CD14-positive monocyte (primary cell): ENCODE measurements around the gene APBA3. TPM values are rescaled to one million over a fixed set of nuclear protein-coding genes. Genes with fewer than 3 reads are reported as not detected.
A peak's percentile ranks its signal among the peaks of the same experiment; 100 is the strongest.
"Not testable (repeated sequence)": the region's sequence is repeated elsewhere in the genome, so short reads cannot be mapped to it uniquely, and the experiment has no call there.

Source experiments
- DNase-seq, 3 donors: peaks; one replicate each; pipeline ENCODE4 v3.0.0-alpha.2; 2011 to 2022
- H2AFZ ChIP-seq: 2 replicates; pipeline ENCODE4 v1.6.0; 2012; ENCODE audit warnings: mild to moderate bottlenecking, low read depth, low read length, inconsistent platforms; ENCODE audit not compliant: insufficient read depth, poor library complexity, severe bottlenecking
- H3K27ac ChIP-seq, 2 donors: 1 replicate in 1 of 2; 2 replicates in 1 of 2; pipeline ENCODE4 v1.5.1; 2012 to 2013; ENCODE audit warnings: low read length in 2 of 2, control low read depth in 1 of 2, inconsistent platforms in 1 of 2, low read depth in 1 of 2, mild to moderate bottlenecking in 1 of 2
- H3K27me3 ChIP-seq, 2 donors: one replicate each; pipeline versions ENCODE4 v1.6.0 to v1.6.1; 2011 to 2013; ENCODE audit warnings: low read length in 2 of 2; ENCODE audit not compliant: control insufficient read depth in 2 of 2, insufficient read depth in 2 of 2
- H3K36me3 ChIP-seq, 2 donors: replicated peaks in 1 of 2; 1 replicate in 1 of 2; 2 replicates in 1 of 2; pipeline versions ENCODE4 v1.5.1 to v1.6.1; 2012 to 2013; ENCODE audit warnings: low read length in 2 of 2, control low read depth in 1 of 2, inconsistent platforms in 1 of 2, mild to moderate bottlenecking in 1 of 2; ENCODE audit not compliant: insufficient read depth in 2 of 2, control insufficient read depth in 1 of 2
- H3K4me1 ChIP-seq, 2 donors: 1 replicate in 1 of 2; 2 replicates in 1 of 2; pipeline versions ENCODE4 v1.5.1 to v1.6.1; 2012 to 2013; ENCODE audit warnings: low read length in 2 of 2, control low read depth in 1 of 2, inconsistent platforms in 1 of 2, mild to moderate bottlenecking in 1 of 2, moderate library complexity in 1 of 2; ENCODE audit not compliant: insufficient read depth in 2 of 2, control insufficient read depth in 1 of 2
- H3K4me2 ChIP-seq: replicated peaks from 2 replicates; pipeline ENCODE3; 2012; ENCODE audit warnings: low read length, moderate library complexity, mild to moderate bottlenecking; ENCODE audit not compliant: poor library complexity, severe bottlenecking; ENCODE audit errors: extremely low read depth
- H3K4me3 ChIP-seq, 3 experiments: fragments of 200-600 bp in 1 of 3; sonication (generic) in 1 of 3; replicated peaks in 1 of 3; 1 replicate in 2 of 3; 2 replicates in 1 of 3; pipeline ENCODE4 v1.5.1; 2011 to 2013; ENCODE audit warnings: low read length in 3 of 3, mild to moderate bottlenecking in 3 of 3, control low read depth in 2 of 3, low read depth in 2 of 3, inconsistent platforms in 1 of 3, moderate library complexity in 1 of 3
- H3K79me2 ChIP-seq: 2 replicates; pipeline ENCODE4 v1.6.0; 2012; ENCODE audit warnings: mild to moderate bottlenecking, control low read depth, inconsistent platforms, low read length, moderate library complexity; ENCODE audit not compliant: insufficient read depth
- H3K9ac ChIP-seq: 2 replicates; pipeline ENCODE4 v1.6.0; 2017; ENCODE audit warnings: low read length, mild to moderate bottlenecking; ENCODE audit not compliant: insufficient read depth, poor library complexity, severe bottlenecking
- H3K9me3 ChIP-seq, 2 donors: replicated peaks in 1 of 2; 1 replicate in 1 of 2; 2 replicates in 1 of 2; pipeline versions ENCODE4 v1.5.1 to v1.6.1; 2012 to 2013; ENCODE audit warnings: low read length in 2 of 2, control low read depth in 1 of 2; ENCODE audit not compliant: control insufficient read depth in 1 of 2, insufficient read depth in 1 of 2
- H4K20me1 ChIP-seq: 2 replicates; pipeline ENCODE4 v1.6.0; 2012; ENCODE audit warnings: mild to moderate bottlenecking, low read length, control low read depth, moderate library complexity; ENCODE audit not compliant: insufficient read depth
- H3K27ac Mint-ChIP-seq, 7 donors: one replicate each; pipeline ENCODE4 v1.8.0; 2020; ENCODE audit warnings: mild to moderate bottlenecking in 7 of 7, mixed read lengths in 7 of 7, moderate library complexity in 6 of 7, inconsistent platforms in 2 of 7
- H3K27me3 Mint-ChIP-seq, 3 donors: one replicate each; pipeline ENCODE4 v1.8.0; 2021 to 2022; ENCODE audit warnings: low read depth in 3 of 3, mild to moderate bottlenecking in 3 of 3, mixed read lengths in 3 of 3, moderate library complexity in 3 of 3, inconsistent platforms in 1 of 3
- H3K36me3 Mint-ChIP-seq, 2 donors: one replicate each; pipeline ENCODE4 v1.8.0; 2020; ENCODE audit warnings: mixed read lengths in 2 of 2, inconsistent platforms in 1 of 2, mild to moderate bottlenecking in 1 of 2
- H3K4me1 Mint-ChIP-seq: one replicate; pipeline ENCODE4 v1.8.0; 2020; ENCODE audit warnings: mild to moderate bottlenecking, mixed read lengths
- H3K4me3 Mint-ChIP-seq, 2 donors: one replicate each; pipeline ENCODE4 v1.8.0; 2020; ENCODE audit warnings: mild to moderate bottlenecking in 2 of 2, mixed read lengths in 2 of 2, moderate library complexity in 1 of 2
- H3K9me3 Mint-ChIP-seq, 7 donors: one replicate each; pipeline ENCODE4 v1.8.0; 2020 to 2022; ENCODE audit warnings: mixed read lengths in 7 of 7, mild to moderate bottlenecking in 6 of 7, moderate library complexity in 6 of 7, inconsistent platforms in 2 of 7
- WGBS: methylation state at CpG from one replicate; pipeline ENCODE4 v1.1.5; 2013; ENCODE audit warnings: missing lambda C conversion rate; ENCODE audit not compliant: insufficient coverage; 5-methylcytosine and 5-hydroxymethylcytosine counted together
- intact Hi-C, 2 donors: fragments of 100-400 bp; cut with micrococcal nuclease; formaldehyde crosslinking; loops; one replicate each; pipeline versions ENCODE4 v1.15.0 to v1.15.1; 2023
- polyA plus RNA-seq, 3 donors: library from polyadenylated mRNA; depleted of rRNA in 1 of 3; unstranded in 2 of 3; stranded (reverse) in 1 of 3; fragments of 300-500 nt in 2 of 3; fragments of >200 nt in 1 of 3; fragmentation: Illumina TruSeq in 2 of 3; gene quantifications; 1 replicate in 2 of 3; 2 replicates in 1 of 3; pipeline ENCODE4 v1.2.3, GENCODE V29; 2012 to 2021
- TF ChIP-seq, protein P1 (sequence below): fragments of 200-600 bp; IDR thresholded peaks from one replicate; pipeline ENCODE4 v1.8.0; 2022; ENCODE audit warnings: antibody characterized with exemption, mild to moderate bottlenecking

APBA3 gene
- polyA plus RNA-seq, 3 donors = 14.5 to 23.1 (median 16.1) TPM

GRCh38 chr19:3759482-3760254 is 1.8 kb downstream of the APBA3 start:
- no peaks in the 10 kb centered on the region for H3K27me3 ChIP-seq
- WGBS = 95% methylated on average over 15 of the region's 19 CpGs
- H3K4me1 ChIP-seq = peaks cover 23 to 24% of the 10 kb centered on the region in 2 donors
- no peak overlapping the region for H3K9ac ChIP-seq
- H3K9me3 ChIP-seq = no peaks in the 10 kb centered on the region
- no peak for DNase-seq
- H3K9me3 Mint-ChIP-seq = no peaks in the 10 kb centered on the region
- no peak overlapping the region for H3K27ac Mint-ChIP-seq
- H2AFZ ChIP-seq = no peak overlapping the region
- H3K36me3 Mint-ChIP-seq = peaks cover 5 to 30% of the 10 kb centered on the region in 2 donors
- no peaks in the 10 kb centered on the region for H4K20me1 ChIP-seq
- TF ChIP-seq, protein P1, sequence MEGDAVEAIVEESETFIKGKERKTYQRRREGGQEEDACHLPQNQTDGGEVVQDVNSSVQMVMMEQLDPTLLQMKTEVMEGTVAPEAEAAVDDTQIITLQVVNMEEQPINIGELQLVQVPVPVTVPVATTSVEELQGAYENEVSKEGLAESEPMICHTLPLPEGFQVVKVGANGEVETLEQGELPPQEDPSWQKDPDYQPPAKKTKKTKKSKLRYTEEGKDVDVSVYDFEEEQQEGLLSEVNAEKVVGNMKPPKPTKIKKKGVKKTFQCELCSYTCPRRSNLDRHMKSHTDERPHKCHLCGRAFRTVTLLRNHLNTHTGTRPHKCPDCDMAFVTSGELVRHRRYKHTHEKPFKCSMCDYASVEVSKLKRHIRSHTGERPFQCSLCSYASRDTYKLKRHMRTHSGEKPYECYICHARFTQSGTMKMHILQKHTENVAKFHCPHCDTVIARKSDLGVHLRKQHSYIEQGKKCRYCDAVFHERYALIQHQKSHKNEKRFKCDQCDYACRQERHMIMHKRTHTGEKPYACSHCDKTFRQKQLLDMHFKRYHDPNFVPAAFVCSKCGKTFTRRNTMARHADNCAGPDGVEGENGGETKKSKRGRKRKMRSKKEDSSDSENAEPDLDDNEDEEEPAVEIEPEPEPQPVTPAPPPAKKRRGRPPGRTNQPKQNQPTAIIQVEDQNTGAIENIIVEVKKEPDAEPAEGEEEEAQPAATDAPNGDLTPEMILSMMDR = no peak
- no peak overlapping the region for H3K27ac ChIP-seq
- peaks cover 6 to 12% of the 10 kb centered on the region in 2 donors for H3K36me3 ChIP-seq
- no peak overlapping the region for H3K4me3 Mint-ChIP-seq
- intact Hi-C loops = loop anchor here in 1 of 2 donors (5.0 kb wide), 1 partner anchor 63 kb away; no protein-coding TSS in a partner anchor
- H3K4me3 ChIP-seq = no peak overlapping the region
- H3K27me3 Mint-ChIP-seq = peaks cover 0 to 3% (median 2%) of the 10 kb centered on the region in 3 donors
- no peak overlapping the region for H3K4me2 ChIP-seq
- H3K4me1 Mint-ChIP-seq = peaks cover 19% of the 10 kb centered on the region
- peaks cover 12% of the 10 kb centered on the region for H3K79me2 ChIP-seq

GRCh38 chr19:3758297-3758696 is 3.2 kb downstream of the APBA3 start:
- Mint-ChIP-seq H3K36me3 (peaks cover 7 to 30% of the 10 kb centered on the region in 2 donors), H3K4me1 (peaks cover 16% of the 10 kb centered on the region), H3K27ac (peak overlapping the region in 2 of 7 donors; percentile 33 to 48)
- intact Hi-C loops, H3K27me3 Mint-ChIP-seq, H3K4me2 ChIP-seq, H3K9ac ChIP-seq, H3K27ac ChIP-seq, H4K20me1 ChIP-seq, H3K4me3 ChIP-seq, H3K9me3 ChIP-seq, DNase-seq, H3K9me3 Mint-ChIP-seq, H3K27me3 ChIP-seq, H3K4me3 Mint-ChIP-seq, H2AFZ ChIP-seq, H3K79me2 ChIP-seq: not testable (repeated sequence)
- H3K4me1 ChIP-seq = peaks cover 17 to 19% of the 10 kb centered on the region in 2 donors
- WGBS = 95% methylated on average over 6 of the region's 13 CpGs
- peaks cover 6 to 12% of the 10 kb centered on the region in 2 donors for H3K36me3 ChIP-seq

GRCh38 chr19:3757705-3758104 is 3.8 kb downstream of the APBA3 start:
- intact Hi-C loops, H3K27ac ChIP-seq, H3K4me3 Mint-ChIP-seq, DNase-seq, H3K9ac ChIP-seq, H3K27ac Mint-ChIP-seq, H3K27me3 ChIP-seq, H3K9me3 Mint-ChIP-seq, H3K4me3 ChIP-seq, H3K4me2 ChIP-seq, H2AFZ ChIP-seq, H3K79me2 ChIP-seq, H3K9me3 ChIP-seq, H3K27me3 Mint-ChIP-seq, H4K20me1 ChIP-seq: not testable (repeated sequence)
- Histone ChIP-seq H3K36me3 (peaks cover 8 to 14% of the 10 kb centered on the region in 2 donors), H3K4me1 (peaks cover 13 to 16% of the 10 kb centered on the region in 2 donors)
- Mint-ChIP-seq H3K36me3 (peaks cover 10 to 30% of the 10 kb centered on the region in 2 donors), H3K4me1 (peaks cover 11% of the 10 kb centered on the region)
- WGBS = 98% methylated on average over 6 of the region's 7 CpGs
